GM12878 (cell line): ENCODE results near the gene GAP43. TPM values are rescaled to one million over a fixed set of nuclear protein-coding genes. Genes with fewer than 3 reads are reported as not detected.

ENCODE experiments used
- ATAC-seq: fragments of 200-7000 bp; cut with Tn5 transposase; 3 replicates; pipeline ENCODE4 v1.9.1; 2020; ENCODE audit warnings: mild to moderate bottlenecking, moderate library complexity
- BruUV-seq: library from RNA; stranded (reverse); fragments of 400-500 nt; replicated peaks from 2 replicates; lab custom pipeline; 2021; lab: Mats Ljungman, UMichigan
- CTCF ChIA-PET: fragments of 300-600 bp; sonication (Branson Sonifier 250); formaldehyde crosslinking; extraction: SDS; loops from one replicate; lab custom pipeline; 2021; ENCODE audit warnings: inconsistent platforms; lab: Yijun Ruan, JAX
- POLR2A ChIA-PET: fragments of 350-600 bp; formaldehyde crosslinking; extraction: SDS; loops from one replicate; lab custom pipeline; 2021; ENCODE audit warnings: inconsistent platforms; lab: Charles Lee
- RAD21 ChIA-PET: fragments of 300-600 bp; sonication (Branson Sonifier 250); formaldehyde crosslinking; loops from one replicate; lab custom pipeline; 2023; ENCODE audit warnings: antibody characterized with exemption; ENCODE audit not compliant: unreplicated experiment; lab: Charles Lee
- SMC1A ChIA-PET: fragments of 300-600 bp; sonication (Branson Sonifier 250); formaldehyde crosslinking; loops from one replicate; lab custom pipeline; 2023; ENCODE audit not compliant: unreplicated experiment, uncharacterized antibody; lab: Charles Lee
- DNase-seq: peaks from one replicate; pipeline ENCODE4 v3.0.0-alpha.2; 2011; ENCODE audit warnings: low read depth, low spot score
- FAIRE-seq: peaks from 3 replicates; lab custom pipeline; 2011; peaks lifted over from hg19 to GRCh38; lab: Jason Lieb, UNC
- H2AFZ ChIP-seq: 2 replicates; pipeline ENCODE4 v1.6.0; 2011; ENCODE audit warnings: low read depth, low read length, control low read depth; ENCODE audit not compliant: control insufficient read depth
- H3K27ac ChIP-seq: 2 replicates; pipeline ENCODE4 v1.5.1; 2011; ENCODE audit warnings: control low read depth; ENCODE audit not compliant: control insufficient read depth, insufficient read depth
- H3K27me3 ChIP-seq, 2 experiments: replicated peaks in 1 of 2; 2 replicates each; pipeline versions ENCODE4 v1.6.0 to v1.6.1; 2011; ENCODE audit warnings: low read length in 1 of 2; ENCODE audit not compliant: control insufficient read depth in 2 of 2, insufficient read depth in 2 of 2
- H3K36me3 ChIP-seq, 2 experiments: 2 replicates each; pipeline ENCODE4 v1.5.1; 2011; ENCODE audit warnings: low read length in 1 of 2; ENCODE audit not compliant: control insufficient read depth in 2 of 2, insufficient read depth in 2 of 2
- H3K4me1 ChIP-seq: 2 replicates; pipeline ENCODE4 v1.6.1; 2011; ENCODE audit warnings: mild to moderate bottlenecking, low read length, moderate library complexity, mixed read lengths; ENCODE audit not compliant: control insufficient read depth, insufficient read depth
- H3K4me2 ChIP-seq: 2 replicates; pipeline ENCODE4 v1.6.0; 2011; ENCODE audit warnings: control low read depth; ENCODE audit not compliant: control insufficient read depth, insufficient read depth
- H3K4me3 ChIP-seq: fragments of 200-600 bp; sonication (generic); 2 replicates; pipeline ENCODE4 v1.5.1; 2016
- H3K79me2 ChIP-seq: 2 replicates; pipeline ENCODE4 v1.6.0; 2011; ENCODE audit warnings: low read length; ENCODE audit not compliant: control insufficient read depth, insufficient read depth
- H3K9ac ChIP-seq: 2 replicates; pipeline ENCODE4 v1.8.0; 2011; ENCODE audit warnings: low read length, control low read depth, mixed read lengths; ENCODE audit not compliant: control insufficient read depth, insufficient read depth
- H3K9me3 ChIP-seq: replicated peaks from 3 replicates; pipeline ENCODE4 v1.5.1; 2011; ENCODE audit warnings: mild to moderate bottlenecking, low read length; ENCODE audit not compliant: control insufficient read depth, insufficient read depth
- H4K20me1 ChIP-seq: 2 replicates; pipeline ENCODE4 v1.6.0; 2011; ENCODE audit not compliant: control insufficient read depth, insufficient read depth
- BHLHE40 ChIP-seq, 2 experiments: fragments of 450-650 bp in 1 of 2; IDR thresholded peaks; 2 replicates each; pipeline ENCODE4 v1.6.1; 2011 to 2017; ENCODE audit warnings: low read depth in 2 of 2, borderline replicate concordance in 1 of 2, improper control_type of control experiment in 1 of 2, low read length in 1 of 2, mild to moderate bottlenecking in 1 of 2
- KDM1A ChIP-seq: fragments of 200-600 bp; sonication (generic); IDR thresholded peaks from 2 replicates; pipeline ENCODE4 v1.6.1; 2016; ENCODE audit warnings: borderline replicate concordance
- LARP7 ChIP-seq: fragments of 450-650 bp; IDR thresholded peaks from 2 replicates; pipeline ENCODE4 v1.6.1; 2017; ENCODE audit warnings: mild to moderate bottlenecking
- PAX8 ChIP-seq: fragments of 450-650 bp; IDR thresholded peaks from 2 replicates; pipeline ENCODE4 v1.6.1; 2017; ENCODE audit warnings: mild to moderate bottlenecking, moderate library complexity
- SIN3A ChIP-seq: IDR thresholded peaks from 2 replicates; pipeline ENCODE4 v1.6.1; 2012; ENCODE audit warnings: low read depth, low read length, improper control_type of control experiment
- ZNF384 ChIP-seq: IDR thresholded peaks from 2 replicates; pipeline ENCODE4 v1.6.1; 2012; ENCODE audit warnings: low read depth, mild to moderate bottlenecking, low read length, improper control_type of control experiment, borderline replicate concordance
- WGBS: methylation state at CpG from one replicate; pipeline ENCODE4 v1.1.6; 2016; ENCODE audit warnings: low lambda C conversion rate; ENCODE audit not compliant: insufficient replicate concordance, insufficient coverage; ENCODE audit errors: missing lambda C conversion rate; 5-methylcytosine and 5-hydroxymethylcytosine counted together
- in situ Hi-C: fragments of 300-500 bp; cut with MboI; formaldehyde crosslinking; loops from 9 replicates; pipeline ENCODE4 v1.14.3; 2018; ENCODE audit warnings: mixed read lengths
- intact Hi-C: fragments of 100-400 bp; cut with micrococcal nuclease; formaldehyde crosslinking; loops from one replicate; pipeline ENCODE4 v1.14.2; 2022; ENCODE audit not compliant: unreplicated experiment
- polyA plus RNA-seq, 11 experiments: library from polyadenylated mRNA; depleted of rRNA in 4 of 11; unstranded in 6 of 11; stranded (reverse) in 5 of 11; fragments of >200 nt; fragmentation: Nextera tagmentation in 4 of 11; fragmentation: Illumina TruSeq in 1 of 11; extraction: Ambion mirVana in 4 of 11; extraction: Trizol in 1 of 11; gene quantifications; 1 replicate in 1 of 11; 2 replicates in 10 of 11; pipeline versions ENCODE4 v1.2.1 to v1.2.3, GENCODE V29; 2011 to 2016; ENCODE audit warnings: inconsistent platforms in 2 of 11, missing spikeins in 2 of 11, low read depth in 1 of 11
- total RNA-seq, 4 experiments: library from RNA; depleted of rRNA in 3 of 4; stranded (reverse); fragments of >200 nt in 3 of 4; fragmentation: Illumina TruSeq in 1 of 4; extraction: Trizol in 1 of 4; gene quantifications; 2 replicates each; pipeline versions ENCODE4 v1.2.1 to v1.2.3, GENCODE V29; 2013 to 2021
- TF ChIP-seq, protein P1 (sequence below): fragments of 450-650 bp; IDR thresholded peaks from 2 replicates; pipeline ENCODE4 v1.6.1; 2018; ENCODE audit warnings: mild to moderate bottlenecking, low read depth, moderate library complexity; ENCODE audit not compliant: partially characterized antibody
- TF ChIP-seq, protein P2 (sequence below): fragments of 450-650 bp; IDR thresholded peaks from 2 replicates; pipeline ENCODE4 v1.6.1; 2016; ENCODE audit warnings: mild to moderate bottlenecking, moderate library complexity, borderline replicate concordance
- TF ChIP-seq, protein P3 (sequence below): fragments of 450-650 bp; IDR thresholded peaks from 2 replicates; pipeline ENCODE4 v1.6.1; 2017; ENCODE audit warnings: mild to moderate bottlenecking

Gene GAP43
- total and polyA plus RNA-seq, 10 of the 15 experiments (the other 5 are each of a cell fraction or from before 2014, with no cell fraction given) = 0.06 to 0.16 TPM; not detected in 8

DNA sequence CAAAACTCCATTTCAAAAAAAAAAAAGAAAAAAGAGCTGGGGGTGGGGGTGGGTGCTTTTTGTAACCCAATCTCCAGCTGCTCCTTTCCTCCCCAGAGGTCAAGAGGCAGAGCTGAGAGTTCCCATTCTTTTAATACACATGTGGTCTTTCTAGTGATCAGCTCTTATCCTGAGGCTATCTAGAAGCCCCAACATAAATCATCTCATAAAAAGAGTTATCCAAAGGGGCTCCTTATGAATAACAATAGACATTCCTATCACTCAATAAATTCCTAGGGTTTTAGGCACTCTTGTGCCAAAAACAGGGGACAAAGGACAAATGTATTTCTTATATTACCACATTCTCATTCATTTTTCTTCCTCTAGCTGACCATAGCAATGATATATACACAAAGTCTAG is 25.1 kb upstream of the GAP43 start:
- Histone ChIP-seq H3K79me2 (no peaks in the 10 kb centered on the region), H3K27me3 (no peaks in the 10 kb centered on the region), H3K4me1 (no peaks in the 10 kb centered on the region), H3K4me2 (no peak overlapping the region), H3K27ac (no peak overlapping the region), H3K4me3 (no peak overlapping the region), H3K9ac (no peak overlapping the region), H3K36me3 (no peaks in the 10 kb centered on the region), H3K9me3 (no peaks in the 10 kb centered on the region; the same call in 2 of the 3 replicates), H2AFZ (no peak overlapping the region), H4K20me1 (no peaks in the 10 kb centered on the region)
- TF ChIP-seq PAX8 (no peak), SIN3A (no peak), LARP7 (no peak)
- TF ChIP-seq, protein P1, sequence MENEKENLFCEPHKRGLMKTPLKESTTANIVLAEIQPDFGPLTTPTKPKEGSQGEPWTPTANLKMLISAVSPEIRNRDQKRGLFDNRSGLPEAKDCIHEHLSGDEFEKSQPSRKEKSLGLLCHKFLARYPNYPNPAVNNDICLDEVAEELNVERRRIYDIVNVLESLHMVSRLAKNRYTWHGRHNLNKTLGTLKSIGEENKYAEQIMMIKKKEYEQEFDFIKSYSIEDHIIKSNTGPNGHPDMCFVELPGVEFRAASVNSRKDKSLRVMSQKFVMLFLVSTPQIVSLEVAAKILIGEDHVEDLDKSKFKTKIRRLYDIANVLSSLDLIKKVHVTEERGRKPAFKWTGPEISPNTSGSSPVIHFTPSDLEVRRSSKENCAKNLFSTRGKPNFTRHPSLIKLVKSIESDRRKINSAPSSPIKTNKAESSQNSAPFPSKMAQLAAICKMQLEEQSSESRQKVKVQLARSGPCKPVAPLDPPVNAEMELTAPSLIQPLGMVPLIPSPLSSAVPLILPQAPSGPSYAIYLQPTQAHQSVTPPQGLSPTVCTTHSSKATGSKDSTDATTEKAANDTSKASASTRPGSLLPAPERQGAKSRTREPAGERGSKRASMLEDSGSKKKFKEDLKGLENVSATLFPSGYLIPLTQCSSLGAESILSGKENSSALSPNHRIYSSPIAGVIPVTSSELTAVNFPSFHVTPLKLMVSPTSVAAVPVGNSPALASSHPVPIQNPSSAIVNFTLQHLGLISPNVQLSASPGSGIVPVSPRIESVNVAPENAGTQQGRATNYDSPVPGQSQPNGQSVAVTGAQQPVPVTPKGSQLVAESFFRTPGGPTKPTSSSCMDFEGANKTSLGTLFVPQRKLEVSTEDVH = no peak
- in situ Hi-C loops (no loop called here), intact Hi-C loops (no loop called here)
- ChIA-PET RAD21 (no interaction called here), POLR2A (no interaction called here), SMC1A (no interaction called here), CTCF (interaction anchor here (1.0 to 1.3 kb wide), 2 partner anchors 27 to 215 kb away, joined by 3 read pairs; no protein-coding TSS in a partner anchor)
- ATAC-seq = no peak
- DNase-seq = no peak
- BruUV-seq = no TSS peak
- FAIRE-seq = no peak

DNA sequence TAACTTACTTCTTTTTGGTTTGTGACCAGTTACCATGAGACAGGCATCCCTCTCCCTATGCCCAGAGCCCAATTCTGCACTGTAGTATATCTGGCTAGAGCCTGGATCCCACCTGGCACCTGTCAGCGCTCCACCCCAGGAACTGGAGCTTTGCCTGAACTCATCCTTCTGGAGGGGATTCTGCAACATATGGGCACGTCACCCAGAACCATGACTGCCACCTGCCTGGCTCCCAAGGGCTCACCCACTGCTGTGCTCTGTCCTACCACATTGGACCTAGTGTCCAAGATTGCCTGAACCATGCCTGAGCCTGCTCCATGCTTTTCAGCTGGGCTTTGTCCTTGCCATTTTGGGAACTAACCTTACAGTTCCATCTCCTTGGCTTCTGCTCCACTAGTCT is 21.1 kb upstream of the GAP43 start:
- ATAC-seq = no peak
- TF ChIP-seq, protein P2, sequence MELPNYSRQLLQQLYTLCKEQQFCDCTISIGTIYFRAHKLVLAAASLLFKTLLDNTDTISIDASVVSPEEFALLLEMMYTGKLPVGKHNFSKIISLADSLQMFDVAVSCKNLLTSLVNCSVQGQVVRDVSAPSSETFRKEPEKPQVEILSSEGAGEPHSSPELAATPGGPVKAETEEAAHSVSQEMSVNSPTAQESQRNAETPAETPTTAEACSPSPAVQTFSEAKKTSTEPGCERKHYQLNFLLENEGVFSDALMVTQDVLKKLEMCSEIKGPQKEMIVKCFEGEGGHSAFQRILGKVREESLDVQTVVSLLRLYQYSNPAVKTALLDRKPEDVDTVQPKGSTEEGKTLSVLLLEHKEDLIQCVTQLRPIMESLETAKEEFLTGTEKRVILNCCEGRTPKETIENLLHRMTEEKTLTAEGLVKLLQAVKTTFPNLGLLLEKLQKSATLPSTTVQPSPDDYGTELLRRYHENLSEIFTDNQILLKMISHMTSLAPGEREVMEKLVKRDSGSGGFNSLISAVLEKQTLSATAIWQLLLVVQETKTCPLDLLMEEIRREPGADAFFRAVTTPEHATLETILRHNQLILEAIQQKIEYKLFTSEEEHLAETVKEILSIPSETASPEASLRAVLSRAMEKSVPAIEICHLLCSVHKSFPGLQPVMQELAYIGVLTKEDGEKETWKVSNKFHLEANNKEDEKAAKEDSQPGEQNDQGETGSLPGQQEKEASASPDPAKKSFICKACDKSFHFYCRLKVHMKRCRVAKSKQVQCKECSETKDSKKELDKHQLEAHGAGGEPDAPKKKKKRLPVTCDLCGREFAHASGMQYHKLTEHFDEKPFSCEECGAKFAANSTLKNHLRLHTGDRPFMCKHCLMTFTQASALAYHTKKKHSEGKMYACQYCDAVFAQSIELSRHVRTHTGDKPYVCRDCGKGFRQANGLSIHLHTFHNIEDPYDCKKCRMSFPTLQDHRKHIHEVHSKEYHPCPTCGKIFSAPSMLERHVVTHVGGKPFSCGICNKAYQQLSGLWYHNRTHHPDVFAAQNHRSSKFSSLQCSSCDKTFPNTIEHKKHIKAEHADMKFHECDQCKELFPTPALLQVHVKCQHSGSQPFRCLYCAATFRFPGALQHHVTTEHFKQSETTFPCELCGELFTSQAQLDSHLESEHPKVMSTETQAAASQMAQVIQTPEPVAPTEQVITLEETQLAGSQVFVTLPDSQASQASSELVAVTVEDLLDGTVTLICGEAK = no peak
- TF ChIP-seq ZNF384 (no peak), LARP7 (no peak), BHLHE40 (IDR thresholded peaks at IDR 0.05; ENCODE audit: borderline replicate concordance in 1 of 2, low read depth in 2 of 2, low read length in 1 of 2) (no peak), KDM1A (no peak)
- TF ChIP-seq, protein P3, sequence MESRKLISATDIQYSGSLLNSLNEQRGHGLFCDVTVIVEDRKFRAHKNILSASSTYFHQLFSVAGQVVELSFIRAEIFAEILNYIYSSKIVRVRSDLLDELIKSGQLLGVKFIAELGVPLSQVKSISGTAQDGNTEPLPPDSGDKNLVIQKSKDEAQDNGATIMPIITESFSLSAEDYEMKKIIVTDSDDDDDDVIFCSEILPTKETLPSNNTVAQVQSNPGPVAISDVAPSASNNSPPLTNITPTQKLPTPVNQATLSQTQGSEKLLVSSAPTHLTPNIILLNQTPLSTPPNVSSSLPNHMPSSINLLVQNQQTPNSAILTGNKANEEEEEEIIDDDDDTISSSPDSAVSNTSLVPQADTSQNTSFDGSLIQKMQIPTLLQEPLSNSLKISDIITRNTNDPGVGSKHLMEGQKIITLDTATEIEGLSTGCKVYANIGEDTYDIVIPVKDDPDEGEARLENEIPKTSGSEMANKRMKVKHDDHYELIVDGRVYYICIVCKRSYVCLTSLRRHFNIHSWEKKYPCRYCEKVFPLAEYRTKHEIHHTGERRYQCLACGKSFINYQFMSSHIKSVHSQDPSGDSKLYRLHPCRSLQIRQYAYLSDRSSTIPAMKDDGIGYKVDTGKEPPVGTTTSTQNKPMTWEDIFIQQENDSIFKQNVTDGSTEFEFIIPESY = no peak

More for the DNA sequence above, 21.1 kb upstream of the GAP43 start:
- Histone ChIP-seq H4K20me1 (no peaks in the 10 kb centered on the region), H3K27me3 (no peaks in the 10 kb centered on the region; a peak in 1 of 4 replicates), H3K4me3 (no peak overlapping the region), H3K27ac (no peak overlapping the region), H3K79me2 (no peaks in the 10 kb centered on the region), H3K9ac (no peak overlapping the region), H2AFZ (no peak overlapping the region), H3K36me3 (no peaks in the 10 kb centered on the region), H3K4me2 (no peak overlapping the region), H3K9me3 (no peaks in the 10 kb centered on the region), H3K4me1 (no peaks in the 10 kb centered on the region)
- FAIRE-seq (no peak), DNase-seq (no peak)
- POLR2A ChIA-PET = no interaction called here
- RAD21 ChIA-PET = no interaction called here
- 38% methylated on average over 2 of the region's 2 CpGs for WGBS
- in situ Hi-C loops = no loop called here
- intact Hi-C loops = no loop called here
- CTCF ChIA-PET = no interaction called here
- no TSS peak for BruUV-seq
- SMC1A ChIA-PET = no interaction called here
